Middle frontal gyrus (tissue), 1 donor: ENCODE measurements around the gene OGFR.

Source experiments
- DNase-seq: peaks from one replicate; pipeline ENCODE4 v3.0.0-alpha.2; 2015; ENCODE audit warnings: low spot score; ENCODE audit errors: extremely low spot score

The OGFR gene

DNA sequence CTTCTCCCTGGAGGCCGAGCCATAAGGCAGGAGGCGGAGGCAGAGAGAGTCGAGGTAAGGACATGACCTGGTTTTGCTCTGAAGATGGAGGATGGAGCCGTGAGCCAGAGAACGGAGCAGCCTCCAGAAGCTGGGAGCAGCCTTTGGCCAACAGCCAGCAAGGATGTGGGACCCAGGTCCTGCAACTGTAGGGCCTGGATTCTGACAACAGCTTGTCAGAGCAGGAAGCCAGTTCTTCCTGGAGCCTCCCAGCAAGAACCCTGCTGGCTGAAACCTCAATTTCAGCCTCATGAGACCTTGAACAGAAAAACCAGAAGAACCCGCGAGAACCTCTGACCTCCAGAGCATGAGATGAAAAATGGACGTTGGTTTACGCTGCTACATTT, 21.7 kb upstream of the OGFR start:
- no peak for DNase-seq

GRCh38 chr20:62784497-62784896, 20.1 kb upstream of the OGFR start:
- no peak for DNase-seq

GRCh38 chr20:62785393-62785792, 19.2 kb upstream of the OGFR start:
- no peak for DNase-seq

DNA sequence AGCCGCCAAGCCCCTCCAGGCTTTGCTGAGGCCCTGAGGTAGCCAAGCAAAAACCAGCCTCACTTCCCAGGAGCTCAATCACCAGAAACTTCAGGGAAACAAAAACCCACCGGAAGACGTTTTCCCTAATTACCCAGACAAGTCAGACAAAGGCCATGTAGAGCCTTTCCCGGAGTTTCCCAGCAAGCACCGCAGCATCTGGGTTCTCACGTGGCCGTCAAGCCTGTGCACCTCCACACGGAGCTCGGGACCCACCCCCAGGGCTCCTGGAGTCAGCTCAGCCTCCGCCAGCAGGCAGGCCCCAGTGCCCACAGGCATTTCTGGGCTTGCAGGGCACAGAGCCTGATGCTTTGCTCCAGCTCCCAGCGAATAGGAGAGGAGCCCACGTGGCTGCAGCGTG, 18.5 kb upstream of the OGFR start:
- no peak for DNase-seq

- DNase-seq: no peak
Observed at GRCh38 chr20:62787321-62787720, 17.3 kb upstream of the OGFR start.

GRCh38 chr20:62787866-62788265, 16.8 kb upstream of the OGFR start:
- no peak for DNase-seq

GRCh38 chr20:62788607-62789006, 16.0 kb upstream of the OGFR start:
- no peak for DNase-seq

- DNase-seq: no peak
Observed at GRCh38 chr20:62790075-62790474, 14.6 kb upstream of the OGFR start.

DNA sequence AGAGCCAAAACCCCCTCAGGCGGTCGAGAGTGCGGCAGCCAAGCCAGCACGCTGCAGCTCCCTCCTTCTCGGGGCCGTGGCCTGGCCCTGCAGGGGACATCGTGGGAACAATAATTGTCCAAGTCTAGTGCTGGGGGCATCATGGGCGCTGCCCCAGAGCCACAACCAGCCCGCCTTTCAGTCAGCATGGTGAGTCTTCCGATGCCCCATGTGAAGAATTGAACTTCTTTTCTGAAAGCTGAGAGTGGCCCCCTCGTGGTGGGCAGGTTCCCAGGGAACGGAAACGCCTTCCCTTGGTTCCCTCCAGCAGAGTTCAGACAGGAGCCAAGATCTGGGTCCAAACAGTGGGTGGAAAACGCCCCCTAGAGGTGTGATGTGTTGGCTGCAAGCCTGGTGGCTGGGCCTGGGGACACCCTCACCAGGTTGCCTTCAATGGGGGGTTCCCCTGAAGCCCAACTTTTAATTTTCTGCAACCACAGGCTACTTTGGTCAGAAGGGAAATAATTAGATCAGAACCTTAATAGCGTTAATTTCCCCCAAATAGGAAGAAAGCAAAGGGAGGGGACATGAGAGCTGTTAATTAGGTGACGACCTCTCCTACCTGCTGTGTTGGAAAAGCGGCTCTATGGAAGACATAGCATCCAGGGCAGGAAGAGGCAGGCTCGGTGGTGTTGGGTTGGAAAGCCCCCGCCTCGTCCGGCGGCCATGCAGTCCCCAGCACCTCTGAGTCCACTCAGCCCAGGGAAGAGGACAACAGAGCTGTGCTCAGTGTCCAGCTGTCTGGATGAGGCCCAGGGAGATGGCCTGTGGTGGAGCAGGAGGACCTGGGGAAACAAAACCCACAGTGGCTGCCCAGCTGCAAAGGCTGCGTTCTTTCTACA, 13.1 kb upstream of the OGFR start:
- peak; percentile 78 for DNase-seq

DNA sequence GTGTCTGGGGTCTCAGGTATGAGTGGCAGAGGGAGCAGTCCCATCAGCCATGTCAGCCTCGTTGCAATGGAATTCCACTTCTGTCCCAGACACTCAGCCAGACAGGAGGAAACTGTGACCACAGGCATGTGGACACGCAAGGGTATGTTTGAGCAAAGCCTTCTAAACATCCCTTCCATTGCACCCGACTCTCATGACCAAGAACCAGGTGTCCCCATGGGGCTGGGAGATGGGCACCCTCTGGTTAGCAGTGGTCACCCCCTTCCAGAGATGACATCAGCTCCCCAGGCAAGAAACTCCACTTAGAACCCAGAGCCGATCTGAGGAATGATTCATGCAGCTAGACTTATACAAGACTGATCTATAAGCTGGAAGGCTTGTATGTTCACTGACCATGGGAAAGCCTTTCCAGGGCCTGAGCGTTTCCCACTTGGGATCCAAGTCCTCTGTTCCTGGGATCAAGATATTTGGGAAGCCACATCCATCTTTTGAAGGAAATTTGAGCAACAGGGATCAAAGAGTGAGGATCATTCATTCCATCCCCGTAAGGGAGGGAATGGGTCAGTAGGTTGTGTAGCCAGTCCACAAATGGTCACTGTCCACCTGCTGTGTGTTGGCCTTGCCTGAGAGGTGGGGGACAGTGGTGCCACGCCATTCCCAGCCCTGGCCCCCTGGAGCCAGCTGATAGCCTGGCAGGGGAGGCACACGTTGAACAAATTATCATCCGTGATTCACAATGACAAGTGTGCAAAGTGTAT, 12.3 kb upstream of the OGFR start:
- no peak for DNase-seq

DNA sequence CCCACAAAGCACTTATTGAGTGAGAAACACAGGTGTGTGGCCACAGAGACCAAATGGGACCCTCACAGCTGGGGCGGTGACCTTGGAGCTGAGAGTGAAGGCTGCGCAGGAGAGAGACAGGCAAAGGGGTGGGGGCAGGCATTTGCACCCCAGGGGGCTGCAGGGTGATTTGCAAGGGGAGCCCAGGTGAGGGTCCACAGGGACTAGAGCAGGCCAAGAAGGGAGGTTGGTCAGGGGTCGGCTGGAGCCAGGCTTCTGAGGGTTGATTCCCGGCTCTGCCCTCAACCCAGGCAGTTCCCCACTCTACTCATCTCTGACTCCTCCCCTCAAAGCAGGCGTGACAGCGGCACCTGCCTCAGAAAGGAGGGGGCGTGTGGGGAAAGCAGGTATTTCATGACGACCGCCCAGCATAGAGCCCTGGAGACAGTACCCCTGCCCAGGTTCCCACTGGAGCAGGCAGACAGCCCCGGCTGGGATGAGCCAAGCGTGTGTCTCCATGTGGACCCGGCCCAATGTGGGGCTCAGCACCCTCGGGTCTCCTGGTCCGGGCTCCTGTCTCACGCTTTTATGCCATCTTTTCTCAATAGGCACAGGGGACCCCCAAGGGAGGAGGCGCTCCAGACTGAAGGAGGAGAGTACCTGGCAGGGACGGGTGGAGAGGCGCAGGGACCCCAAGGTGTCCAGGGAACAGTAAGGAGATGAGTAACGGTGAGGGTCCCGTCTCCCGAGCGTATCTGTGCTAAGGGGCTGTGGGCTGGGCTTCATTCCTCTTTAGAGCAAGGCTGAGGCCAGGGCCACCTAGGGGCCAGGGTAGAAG, 11.5 kb upstream of the OGFR start:
- DNase-seq: no peak

- no peak for DNase-seq
Observed at GRCh38 chr20:62793757-62794006, 11.0 kb upstream of the OGFR start.

GRCh38 chr20:62794007-62794724, 10.5 kb upstream of the OGFR start:
- peak; percentile 90 for DNase-seq

GRCh38 chr20:62795023-62795761, 9.4 kb upstream of the OGFR start:
- DNase-seq: no peak

- DNase-seq: no peak
Observed at GRCh38 chr20:62796699-62797491, 7.7 kb upstream of the OGFR start.

DNA sequence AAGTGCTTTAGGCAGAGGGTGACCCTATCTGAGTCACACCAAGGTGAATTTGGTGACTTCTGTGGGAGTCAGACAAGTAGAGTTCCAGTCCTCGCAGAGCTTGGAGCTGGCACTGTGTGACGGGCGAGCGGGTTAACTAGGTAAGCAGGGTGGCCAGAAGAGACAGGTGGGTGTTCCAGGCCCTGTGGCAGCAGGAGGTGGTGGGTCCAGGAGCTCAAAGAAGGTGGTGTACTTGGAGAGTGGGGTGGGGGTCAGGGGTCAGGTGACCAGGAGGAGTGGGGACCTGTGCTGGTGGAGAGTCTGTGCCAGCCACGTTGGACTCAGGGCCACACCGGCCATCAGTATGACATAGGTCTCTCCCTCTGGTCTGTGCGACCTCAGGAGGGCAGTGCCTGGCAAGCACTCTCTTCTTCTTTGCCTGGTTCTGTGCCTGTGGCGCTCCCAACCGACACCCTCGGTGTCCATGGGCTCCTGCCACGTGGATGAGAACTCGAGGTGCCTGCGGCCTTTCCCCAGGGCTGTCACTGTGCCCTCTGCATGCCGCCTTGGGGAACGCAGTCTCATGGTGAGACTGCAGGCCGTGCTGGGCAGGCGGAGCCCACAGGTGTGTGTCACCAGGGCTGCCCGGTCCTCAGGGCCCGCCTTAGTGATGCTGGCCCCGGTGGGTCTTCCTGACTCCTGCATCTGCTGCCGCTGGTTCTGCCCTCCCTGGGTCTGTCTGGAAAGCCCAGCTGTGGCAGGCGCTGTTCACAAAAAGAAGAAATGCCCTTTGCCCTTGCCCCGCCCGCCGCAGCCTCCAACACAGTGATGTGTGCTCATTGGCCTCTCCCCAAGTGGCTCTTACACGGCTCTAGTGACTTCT, 6.7 kb upstream of the OGFR start:
- DNase-seq: no peak

DNA sequence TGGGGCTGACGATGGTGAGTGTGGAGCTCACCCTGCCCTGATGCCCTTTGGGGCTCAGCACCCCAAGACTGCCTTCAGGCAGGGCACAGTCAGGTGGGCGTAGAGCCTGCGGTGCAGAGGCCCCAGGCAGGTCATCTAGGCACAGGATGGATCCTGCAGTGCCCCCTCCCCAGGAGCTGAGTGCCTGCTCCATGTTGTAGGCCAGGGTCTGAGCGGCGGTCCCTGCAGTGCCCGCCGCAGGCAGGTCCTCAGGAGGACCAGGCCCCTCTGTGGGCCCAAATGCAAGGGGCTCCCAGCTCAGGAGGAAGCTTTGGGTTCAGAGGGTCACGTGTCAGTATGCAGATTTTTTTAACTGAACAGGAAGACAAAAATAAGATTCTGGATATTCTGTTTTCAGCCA, 5.6 kb upstream of the OGFR start:
- no peak for DNase-seq

- DNase-seq: no peak
Observed at GRCh38 chr20:62799459-62799858, 5.2 kb upstream of the OGFR start.

- DNase-seq: no peak
Observed at GRCh38 chr20:62799873-62800272, 4.8 kb upstream of the OGFR start.
